Lower leg skin (tissue), 4 donors: ENCODE results near the gene TLE5. TPM values are rescaled to one million over a fixed set of nuclear protein-coding genes. Genes with fewer than 3 reads are reported as not detected.

Experiments used
- DNase-seq, 2 donors: peaks; one replicate each; pipeline ENCODE4 v3.0.0-alpha.2; 2019; ENCODE audit warnings: low spot score in 2 of 2
- H3K4me3 ChIP-seq: fragments of 200-600 bp; sonication (generic); 2 replicates; pipeline ENCODE4 v1.5.1; 2017; ENCODE audit warnings: mild to moderate bottlenecking, low read depth; ENCODE audit not compliant: poor library complexity, severe bottlenecking
- CTCF ChIP-seq, 3 donors: fragments of 450-650 bp; IDR thresholded peaks; one replicate each; pipeline ENCODE4 v1.5.1; 2016; ENCODE audit warnings: antibody characterized with exemption in 3 of 3, mild to moderate bottlenecking in 3 of 3, moderate library complexity in 2 of 3
- POLR2A ChIP-seq, 2 donors: fragments of 450-650 bp; IDR thresholded peaks; one replicate each; pipeline ENCODE4 v1.6.1; 2016 to 2017; ENCODE audit warnings: antibody characterized with exemption in 2 of 2, mild to moderate bottlenecking in 1 of 2, moderate library complexity in 1 of 2
- WGBS, 2 donors: methylation state at CpG; one replicate each; pipeline ENCODE4 v1.1.5; 2018; 5-methylcytosine and 5-hydroxymethylcytosine counted together
- intact Hi-C: fragments of 100-400 bp; cut with DNase I; formaldehyde crosslinking; loops from one replicate; pipeline ENCODE4 v1.15.0; 2023; ENCODE audit warnings: low total_unique reads
- total RNA-seq, 4 donors: library from RNA; depleted of rRNA; stranded (reverse); fragments of >200 nt; gene quantifications; one replicate each; pipeline ENCODE4 v1.1.0, GENCODE V29; 2016

Gene TLE5
- total RNA-seq, 4 donors from 2014 or later = 329 to 533 (median 387) TPM

- WGBS, 2 donors = 79 to 85% methylated on average over 29 to 31 of the region's 34 CpGs
- intact Hi-C loops = loop anchor here (10.0 kb wide), 1 partner anchor 138 kb away; no protein-coding TSS in a partner anchor
These were observed 40.2 kb upstream of the TLE5 start for GRCh38 chr19:3102239-3103140.

GRCh38 chr19:3100747-3101730 is 38.7 kb upstream of the TLE5 start:
- intact Hi-C loops = loop anchor here (10.0 kb wide), 1 partner anchor 136 kb away; no protein-coding TSS in a partner anchor
- no peak overlapping the region for H3K4me3 ChIP-seq
- TF ChIP-seq POLR2A (IDR thresholded peaks at IDR 0.05) (no peak), CTCF (IDR thresholded peaks at IDR 0.05) (no peak)
- WGBS, 2 donors = 80 to 81% methylated on average over 20 to 23 of the region's 34 CpGs
- DNase-seq = no peak

More at GRCh38 chr19:3102239-3103140, 40.2 kb upstream of the TLE5 start:
- no peak for DNase-seq
- H3K4me3 ChIP-seq = no peak overlapping the region
- TF ChIP-seq POLR2A (IDR thresholded peaks at IDR 0.05) = no peak
- no peak for TF ChIP-seq CTCF (IDR thresholded peaks at IDR 0.05)

- TF ChIP-seq POLR2A (IDR thresholded peaks at IDR 0.05) (no peak), CTCF (IDR thresholded peaks at IDR 0.05) (no peak)
- H3K4me3 ChIP-seq = no peak overlapping the region
- intact Hi-C loops = loop anchor here (10.0 kb wide), 1 partner anchor 136 kb away; no protein-coding TSS in a partner anchor
- WGBS, 2 donors = 78 to 80% methylated on average over 13 to 14 of the region's 14 CpGs
- no peak for DNase-seq
These were observed 38.0 kb upstream of the TLE5 start for GRCh38 chr19:3100331-3100730.

GRCh38 chr19:3099347-3100145 is 37.3 kb upstream of the TLE5 start:
- 83% methylated on average over 23 to 27 of the region's 29 CpGs for WGBS, 2 donors
- intact Hi-C loops = loop anchor here (10.0 kb wide), 1 partner anchor 135 kb away; no protein-coding TSS in a partner anchor
- no peak for DNase-seq
- no peak for TF ChIP-seq POLR2A (IDR thresholded peaks at IDR 0.05)
- no peak for TF ChIP-seq CTCF (IDR thresholded peaks at IDR 0.05)
- no peak overlapping the region for H3K4me3 ChIP-seq
